Esophagus squamous epithelium (tissue), 5 donors: ENCODE data around the gene ARPC1B. TPM values are rescaled to one million over a fixed set of nuclear protein-coding genes. Genes with fewer than 3 reads are reported as not detected.

Experiments used
- DNase-seq: peaks from one replicate; lab custom pipeline; 2025; lab: John Stamatoyannopoulos, UW
- H3K27ac ChIP-seq, 4 donors: fragments of 200-600 bp; sonication (generic); one replicate each; pipeline ENCODE4 v1.5.1; 2016 to 2019; ENCODE audit warnings: mild to moderate bottlenecking in 1 of 4
- H3K27me3 ChIP-seq, 4 donors: fragments of 200-600 bp; sonication (generic); 1 replicate in 3 of 4; 2 replicates in 1 of 4; pipeline versions ENCODE4 v1.5.1 to v1.6.0; 2017 to 2021; ENCODE audit warnings: antibody characterized with exemption in 1 of 4
- H3K36me3 ChIP-seq, 3 donors: fragments of 200-600 bp; sonication (generic); one replicate each; pipeline ENCODE4 v1.5.1; 2016 to 2019
- H3K4me1 ChIP-seq, 3 donors: fragments of 200-600 bp; sonication (generic); one replicate each; pipeline ENCODE4 v1.5.1; 2017 to 2019
- H3K4me3 ChIP-seq, 4 donors: fragments of 200-600 bp; sonication (generic); 1 replicate in 3 of 4; 2 replicates in 1 of 4; pipeline ENCODE4 v1.5.1; 2016 to 2019; ENCODE audit warnings: mild to moderate bottlenecking in 2 of 4, moderate library complexity in 1 of 4
- H3K9me3 ChIP-seq, 3 donors: fragments of 200-600 bp; sonication (generic); one replicate each; pipeline ENCODE4 v1.5.1; 2016 to 2019
- CTCF ChIP-seq, 6 experiments: fragments of 450-650 bp in 4 of 6; fragments of 200-600 bp in 2 of 6; sonication (generic) in 2 of 6; IDR thresholded peaks; one replicate each; pipeline ENCODE4 v1.5.1; 2016 to 2019; ENCODE audit warnings: antibody characterized with exemption in 6 of 6, mild to moderate bottlenecking in 4 of 6, moderate library complexity in 4 of 6
- POLR2A ChIP-seq, 4 donors: fragments of 450-650 bp; IDR thresholded peaks; one replicate each; pipeline ENCODE4 v1.6.1; 2017; ENCODE audit warnings: antibody characterized with exemption in 4 of 4, mild to moderate bottlenecking in 4 of 4, moderate library complexity in 3 of 4
- WGBS, 2 donors: methylation state at CpG; one replicate each; pipeline ENCODE4 v1.1.5; 2018; 5-methylcytosine and 5-hydroxymethylcytosine counted together
- intact Hi-C: fragments of 100-400 bp; cut with DNase I; formaldehyde crosslinking; loops from one replicate; pipeline ENCODE4 v1.15.0; 2022
- total RNA-seq, 4 donors: library from RNA; depleted of rRNA; stranded (reverse); fragments of >200 nt; gene quantifications; one replicate each; pipeline ENCODE4 v1.1.0, GENCODE V29; 2016
- donor health status: DM: yes; HTN: yes; CAD: no.

Gene ARPC1B
- total RNA-seq, 4 donors from 2014 or later = 27.9 to 166 (median 128) TPM

DNA sequence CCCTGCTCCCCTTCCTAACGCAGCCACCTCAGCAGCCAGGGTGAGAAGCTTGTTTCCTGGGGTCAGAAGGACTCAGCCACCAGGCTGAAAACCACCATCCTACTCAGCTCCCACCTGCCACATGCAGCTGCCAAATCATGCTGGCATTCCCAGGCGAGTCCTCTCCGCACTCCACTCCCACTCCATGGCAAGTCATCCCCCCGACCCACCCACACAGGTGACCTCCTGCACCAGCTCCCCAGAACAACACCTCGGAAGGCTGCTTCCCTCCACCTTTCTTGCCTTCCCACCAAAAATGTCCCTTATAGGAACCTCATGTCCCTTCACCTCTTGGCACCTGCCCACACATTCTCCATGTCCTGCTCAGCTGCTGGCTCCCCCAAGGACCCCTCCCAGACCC, 29.2 kb downstream of the ARPC1B start:
- Histone ChIP-seq H3K4me1 (peaks cover 17 to 39% (median 17%) of the 10 kb centered on the region in 3 donors), H3K27me3 (no peaks in the 10 kb centered on the region), H3K27ac (no peak overlapping the region), H3K4me3 (no peak overlapping the region), H3K9me3 (no peaks in the 10 kb centered on the region), H3K36me3 (peaks cover 21 to 70% (median 33%) of the 10 kb centered on the region in 3 donors)
- TF ChIP-seq POLR2A (IDR thresholded peaks at IDR 0.05) (no peak), CTCF (IDR thresholded peaks at IDR 0.05) (no peak)
- WGBS, 2 donors = 88 to 96% methylated on average over 5 of the region's 5 CpGs
- no peak for DNase-seq
- intact Hi-C loops = no loop called here

DNA sequence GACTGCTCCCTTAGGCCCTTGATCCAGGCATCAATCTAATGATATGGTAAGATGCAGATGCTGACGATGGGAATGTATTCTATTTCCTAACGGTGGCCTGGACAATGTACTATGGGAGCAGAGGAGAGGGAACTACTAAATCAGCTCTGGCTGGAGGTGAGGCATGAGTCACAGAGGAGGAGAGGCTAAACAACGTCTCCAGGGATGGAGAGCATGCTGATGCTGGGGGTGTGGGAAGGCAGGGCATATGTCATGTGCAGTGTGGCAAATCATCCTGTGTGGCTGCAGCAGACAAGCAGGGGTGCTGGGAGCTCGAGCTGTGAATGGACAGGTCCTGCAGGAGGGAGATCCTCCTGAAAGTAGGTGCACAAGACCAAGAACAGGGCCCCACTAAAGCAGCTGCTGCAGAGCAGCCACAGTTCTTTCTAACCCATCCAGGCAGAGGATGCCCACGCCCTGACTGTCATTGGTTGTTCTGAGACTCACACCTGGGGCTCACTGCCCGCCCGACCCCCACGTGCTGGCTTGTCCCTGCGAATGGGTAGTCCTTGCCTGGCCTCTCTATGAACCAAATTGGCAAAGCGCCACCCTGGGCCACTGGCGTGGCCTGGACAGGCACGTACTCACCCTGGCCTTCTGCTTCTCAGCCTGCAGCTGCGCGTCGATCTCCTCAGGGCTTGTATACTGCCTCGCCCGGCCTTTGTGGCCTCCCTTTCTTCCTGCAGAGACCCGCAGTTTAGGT, 29.9 kb downstream of the ARPC1B start:
- TF ChIP-seq POLR2A (IDR thresholded peaks at IDR 0.05) = no peak
- TF ChIP-seq CTCF (IDR thresholded peaks at IDR 0.05) = no peak
- no peak for DNase-seq
- Histone ChIP-seq H3K4me1 (peaks cover 17 to 41% (median 17%) of the 10 kb centered on the region in 3 donors), H3K27ac (no peak overlapping the region), H3K9me3 (no peaks in the 10 kb centered on the region), H3K36me3 (peaks cover 14 to 63% (median 28%) of the 10 kb centered on the region in 3 donors), H3K27me3 (no peaks in the 10 kb centered on the region), H3K4me3 (no peak overlapping the region)
- intact Hi-C loops = no loop called here
- WGBS, 2 donors = 38 to 69% methylated on average over 3 to 18 of the region's 18 CpGs

- intact Hi-C loops = no loop called here
These were observed 30.4 kb downstream of the ARPC1B start for GRCh38 chr7:99404977-99405320.

DNA sequence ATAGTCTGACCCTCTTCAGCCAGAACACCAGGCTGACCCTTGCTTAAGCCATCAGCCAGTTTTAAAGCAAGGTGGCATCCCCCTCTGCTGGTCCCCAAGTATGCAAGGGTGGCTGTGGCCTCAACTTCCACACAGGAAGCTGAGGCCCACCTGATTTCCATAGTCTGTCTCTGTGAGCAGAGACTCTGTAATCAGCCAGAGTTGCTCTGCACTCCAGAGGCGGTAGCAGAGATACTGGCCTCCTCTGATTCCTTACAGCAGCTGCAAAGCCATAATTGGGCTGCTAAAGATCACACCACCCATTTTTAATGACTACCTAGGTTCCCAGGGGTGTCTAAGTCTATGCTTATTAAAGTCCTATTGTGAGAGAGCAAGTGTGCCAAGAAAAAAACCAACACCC, 32.0 kb downstream of the ARPC1B start:
- WGBS, 2 donors = 70 to 83% methylated on average over 1 of the region's 1 CpG
- intact Hi-C loops = no loop called here
- peaks cover 22 to 58% (median 24%) of the 10 kb centered on the region in 3 donors for H3K4me1 ChIP-seq
- no peaks in the 10 kb centered on the region for H3K9me3 ChIP-seq
- peak overlapping the region in 1 of 4 donors; percentile 98 for H3K27ac ChIP-seq
- peak overlapping the region in 1 of 4 donors; percentile 74 for H3K4me3 ChIP-seq
- H3K27me3 ChIP-seq = no peaks in the 10 kb centered on the region
- TF ChIP-seq POLR2A (IDR thresholded peaks at IDR 0.05) = no peak
- no peak for TF ChIP-seq CTCF (IDR thresholded peaks at IDR 0.05)
- peaks cover 6 to 56% (median 20%) of the 10 kb centered on the region in 3 donors for H3K36me3 ChIP-seq
- no peak for DNase-seq

More at GRCh38 chr7:99404977-99405320, 30.4 kb downstream of the ARPC1B start:
- TF ChIP-seq CTCF (IDR thresholded peaks at IDR 0.05) (no peak), POLR2A (IDR thresholded peaks at IDR 0.05) (no peak)
- Histone ChIP-seq H3K36me3 (peaks cover 9 to 58% (median 23%) of the 10 kb centered on the region in 3 donors), H3K27me3 (no peaks in the 10 kb centered on the region), H3K27ac (no peak overlapping the region), H3K4me3 (no peak overlapping the region), H3K9me3 (no peaks in the 10 kb centered on the region), H3K4me1 (peaks cover 19 to 46% (median 20%) of the 10 kb centered on the region in 3 donors)
- no peak for DNase-seq
- WGBS, 2 donors = 82 to 89% methylated on average over 8 of the region's 10 CpGs

GRCh38 chr7:99407872-99408378, 33.4 kb downstream of the ARPC1B start:
- Histone ChIP-seq H3K27ac (peak overlapping the region; percentile 96 to 99 (median 98)), H3K4me1 (peaks cover 22 to 58% (median 24%) of the 10 kb centered on the region in 3 donors), H3K27me3 (no peaks in the 10 kb centered on the region), H3K4me3 (peak overlapping the region; percentile 74 to 98 (median 92)), H3K9me3 (no peaks in the 10 kb centered on the region), H3K36me3 (peaks cover 6 to 56% (median 19%) of the 10 kb centered on the region in 3 donors)
- intact Hi-C loops = no loop called here
- no peak for DNase-seq
- WGBS, 2 donors = 0% methylated on average over 24 to 28 of the region's 28 CpGs
- TF ChIP-seq POLR2A (IDR thresholded peaks at IDR 0.05) = no peak
- TF ChIP-seq CTCF (IDR thresholded peaks at IDR 0.05) = no peak
